Neural cell (in vitro differentiated cells): Measurements from ENCODE around the gene ARRDC2. TPM values are rescaled to one million over a fixed set of nuclear protein-coding genes. Genes with fewer than 3 reads are reported as not detected.

ENCODE experiments used
- H2AFZ ChIP-seq: fragments of 200-600, 300-800 bp; sonication (generic), shearing (Covaris generic); 2 replicates; pipeline ENCODE4 v1.6.0; 2014; ENCODE audit warnings: low read depth, mild to moderate bottlenecking, antibody characterized with exemption, low read length, moderate library complexity
- H3F3A ChIP-seq: fragments of 200-600 bp; shearing (Covaris generic); 2 replicates; pipeline ENCODE4 v1.6.1; 2016; ENCODE audit warnings: mild to moderate bottlenecking, moderate library complexity, mixed read lengths, antibody characterized with exemption, low read length; ENCODE audit not compliant: insufficient read depth, poor library complexity, severe bottlenecking
- H3K27ac ChIP-seq: fragments of 200-600, 300-800 bp; sonication (generic), shearing (Covaris generic); 2 replicates; pipeline ENCODE4 v1.5.1; 2014; ENCODE audit warnings: mild to moderate bottlenecking, low read length, moderate library complexity
- H3K27me3 ChIP-seq: fragments of 300-800, 200-600 bp; sonication (generic), shearing (Covaris generic); 2 replicates; pipeline ENCODE4 v1.6.0; 2014; ENCODE audit warnings: mild to moderate bottlenecking, low read depth, low read length, moderate library complexity; ENCODE audit not compliant: insufficient read depth
- H3K36me3 ChIP-seq: fragments of 300-800, 200-600 bp; sonication (generic), shearing (Covaris generic); 2 replicates; pipeline ENCODE4 v1.5.1; 2014; ENCODE audit warnings: mild to moderate bottlenecking, antibody characterized with exemption, low read length, moderate library complexity; ENCODE audit not compliant: insufficient read depth
- H3K4me2 ChIP-seq: fragments of 300-800, 200-600 bp; sonication (generic), shearing (Covaris generic); 2 replicates; pipeline ENCODE4 v1.6.0; 2014; ENCODE audit warnings: mild to moderate bottlenecking, low read length
- H3K4me3 ChIP-seq: fragments of 300-800, 200-600 bp; sonication (generic), shearing (Covaris generic); 2 replicates; pipeline ENCODE4 v1.5.1; 2014; ENCODE audit warnings: mild to moderate bottlenecking, low read length, moderate library complexity
- H3K79me2 ChIP-seq: fragments of 200-600 bp; shearing (Covaris generic); replicated peaks from 2 replicates; pipeline ENCODE4 v1.6.0; 2014; ENCODE audit warnings: mild to moderate bottlenecking, low read length, moderate library complexity; ENCODE audit not compliant: insufficient read depth
- H3K9ac ChIP-seq: fragments of 300-800, 200-600 bp; sonication (generic), shearing (Covaris generic); 2 replicates; pipeline ENCODE4 v1.6.1; 2016; ENCODE audit warnings: mild to moderate bottlenecking, low read length, mixed read lengths
- H3K9me2 ChIP-seq: fragments of 200-600 bp; shearing (Covaris generic); 2 replicates; pipeline ENCODE4 v1.6.1; 2016; ENCODE audit warnings: mild to moderate bottlenecking, low read length, mixed read lengths; ENCODE audit not compliant: insufficient read depth
- H3K9me3 ChIP-seq: fragments of 200-600, 300-800 bp; sonication (generic), shearing (Covaris generic); 2 replicates; pipeline ENCODE4 v1.6.1; 2016; ENCODE audit warnings: mild to moderate bottlenecking, mixed run types, low read length, moderate library complexity, mixed read lengths
- H4K20me1 ChIP-seq: fragments of 200-600 bp; shearing (Covaris generic); 2 replicates; pipeline ENCODE4 v1.6.1; 2016; ENCODE audit warnings: mild to moderate bottlenecking, mixed run types; ENCODE audit not compliant: insufficient read depth
- CTCF ChIP-seq: fragments of 450-650 bp; IDR thresholded peaks from 2 replicates; pipeline ENCODE4 v1.5.1; 2014; ENCODE audit warnings: antibody characterized with exemption, mild to moderate bottlenecking, moderate library complexity; ENCODE audit not compliant: poor library complexity, severe bottlenecking
- EP300 ChIP-seq: fragments of 450-650 bp; conservative IDR thresholded peaks from 2 replicates; pipeline ENCODE4 v1.6.1; 2014; ENCODE audit warnings: antibody characterized with exemption, mild to moderate bottlenecking, moderate library complexity; ENCODE audit not compliant: poor library complexity, severe bottlenecking
- EZH2 ChIP-seq: fragments of 200-600, 300-800 bp; shearing (Covaris generic), sonication (generic); IDR thresholded peaks from 2 replicates; pipeline ENCODE4 v1.6.1; 2014; ENCODE audit warnings: antibody characterized with exemption, low read length, borderline replicate concordance, mild to moderate bottlenecking; ENCODE audit not compliant: insufficient read depth, poor library complexity, severe bottlenecking
- MXI1 ChIP-seq: fragments of 450-650 bp; conservative IDR thresholded peaks from 2 replicates; pipeline ENCODE4 v1.6.1; 2014; ENCODE audit warnings: antibody characterized with exemption, mild to moderate bottlenecking; ENCODE audit not compliant: poor library complexity, severe bottlenecking
- POLR2AphosphoS5 ChIP-seq: IDR thresholded peaks from 2 replicates; pipeline ENCODE4 v1.6.1; 2012
- RAD21 ChIP-seq: fragments of 450-650 bp; conservative IDR thresholded peaks from 2 replicates; pipeline ENCODE4 v1.6.1; 2014; ENCODE audit warnings: antibody characterized with exemption, mild to moderate bottlenecking, moderate library complexity
- SMC3 ChIP-seq: fragments of 450-650 bp; conservative IDR thresholded peaks from 2 replicates; pipeline ENCODE4 v1.6.1; 2014; ENCODE audit warnings: antibody characterized with exemption, mild to moderate bottlenecking, moderate library complexity; ENCODE audit not compliant: poor library complexity
- TAF1 ChIP-seq: IDR thresholded peaks from 2 replicates; pipeline ENCODE4 v1.6.1; 2012; ENCODE audit warnings: low read depth
- polyA plus RNA-seq: library from polyadenylated mRNA; depleted of rRNA; stranded (reverse); fragments of >200 nt; gene quantifications from 2 replicates; pipeline ENCODE4 v1.2.3, GENCODE V29; 2014
- TF ChIP-seq, protein P1 (sequence below): IDR thresholded peaks from 2 replicates; pipeline ENCODE4 v1.6.1; 2012; ENCODE audit warnings: borderline replicate concordance

Gene ARRDC2
- polyA plus RNA-seq, 1 donor from 2014 or later: 3.6 TPM

DNA sequence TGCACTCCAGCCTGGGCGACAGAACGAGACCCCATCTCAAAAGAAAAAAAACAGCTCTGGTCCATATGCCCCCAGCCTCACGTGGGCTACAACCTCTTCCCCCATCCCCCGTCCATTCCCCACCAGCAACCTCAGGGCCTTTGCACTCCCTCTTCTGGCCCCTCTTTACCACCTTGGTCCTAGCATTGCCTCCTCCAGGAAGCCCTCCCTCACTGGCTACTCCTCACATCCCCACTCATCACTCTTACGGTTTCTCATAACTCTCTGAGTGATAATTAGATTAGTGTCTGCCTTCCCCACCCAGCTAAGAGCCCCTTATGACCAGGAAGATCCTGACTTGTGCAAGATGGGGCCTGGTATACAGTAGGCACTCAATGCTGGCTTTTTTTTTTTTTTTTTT, 48.0 kb downstream of the ARRDC2 start:
- TF ChIP-seq MXI1: no peak
- no peak for TF ChIP-seq CTCF
- no peak for TF ChIP-seq TAF1
- no peak for TF ChIP-seq RAD21
- TF ChIP-seq SMC3: no peak
- TF ChIP-seq EZH2: no peak
- TF ChIP-seq EP300: no peak
- TF ChIP-seq POLR2AphosphoS5: no peak
- TF ChIP-seq, protein P1, sequence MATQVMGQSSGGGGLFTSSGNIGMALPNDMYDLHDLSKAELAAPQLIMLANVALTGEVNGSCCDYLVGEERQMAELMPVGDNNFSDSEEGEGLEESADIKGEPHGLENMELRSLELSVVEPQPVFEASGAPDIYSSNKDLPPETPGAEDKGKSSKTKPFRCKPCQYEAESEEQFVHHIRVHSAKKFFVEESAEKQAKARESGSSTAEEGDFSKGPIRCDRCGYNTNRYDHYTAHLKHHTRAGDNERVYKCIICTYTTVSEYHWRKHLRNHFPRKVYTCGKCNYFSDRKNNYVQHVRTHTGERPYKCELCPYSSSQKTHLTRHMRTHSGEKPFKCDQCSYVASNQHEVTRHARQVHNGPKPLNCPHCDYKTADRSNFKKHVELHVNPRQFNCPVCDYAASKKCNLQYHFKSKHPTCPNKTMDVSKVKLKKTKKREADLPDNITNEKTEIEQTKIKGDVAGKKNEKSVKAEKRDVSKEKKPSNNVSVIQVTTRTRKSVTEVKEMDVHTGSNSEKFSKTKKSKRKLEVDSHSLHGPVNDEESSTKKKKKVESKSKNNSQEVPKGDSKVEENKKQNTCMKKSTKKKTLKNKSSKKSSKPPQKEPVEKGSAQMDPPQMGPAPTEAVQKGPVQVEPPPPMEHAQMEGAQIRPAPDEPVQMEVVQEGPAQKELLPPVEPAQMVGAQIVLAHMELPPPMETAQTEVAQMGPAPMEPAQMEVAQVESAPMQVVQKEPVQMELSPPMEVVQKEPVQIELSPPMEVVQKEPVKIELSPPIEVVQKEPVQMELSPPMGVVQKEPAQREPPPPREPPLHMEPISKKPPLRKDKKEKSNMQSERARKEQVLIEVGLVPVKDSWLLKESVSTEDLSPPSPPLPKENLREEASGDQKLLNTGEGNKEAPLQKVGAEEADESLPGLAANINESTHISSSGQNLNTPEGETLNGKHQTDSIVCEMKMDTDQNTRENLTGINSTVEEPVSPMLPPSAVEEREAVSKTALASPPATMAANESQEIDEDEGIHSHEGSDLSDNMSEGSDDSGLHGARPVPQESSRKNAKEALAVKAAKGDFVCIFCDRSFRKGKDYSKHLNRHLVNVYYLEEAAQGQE: no peak
- no peaks in the 10 kb centered on the region for H3F3A ChIP-seq
- no peak overlapping the region for H3K4me3 ChIP-seq
- no peaks in the 10 kb centered on the region for H3K9me2 ChIP-seq
- H3K27ac ChIP-seq: no peak overlapping the region
- H3K36me3 ChIP-seq: no peaks in the 10 kb centered on the region
- no peak overlapping the region for H3K4me2 ChIP-seq
- no peaks in the 10 kb centered on the region for H3K79me2 ChIP-seq
- H4K20me1 ChIP-seq: no peaks in the 10 kb centered on the region
- no peak overlapping the region for H2AFZ ChIP-seq
- no peaks in the 10 kb centered on the region for H3K27me3 ChIP-seq
- H3K9me3 ChIP-seq: no peaks in the 10 kb centered on the region
- H3K9ac ChIP-seq: no peak overlapping the region

- Histone ChIP-seq H3K9me3 (no peaks in the 10 kb centered on the region), H3K27ac (no peak overlapping the region), H3K36me3 (no peaks in the 10 kb centered on the region), H3K79me2 (no peaks in the 10 kb centered on the region), H3K9ac (no peak overlapping the region), H3F3A (no peaks in the 10 kb centered on the region), H3K4me3 (no peak overlapping the region), H3K4me2 (no peak overlapping the region), H4K20me1 (no peaks in the 10 kb centered on the region), H3K9me2 (no peaks in the 10 kb centered on the region), H2AFZ (no peak overlapping the region), H3K27me3 (no peaks in the 10 kb centered on the region)
- no peak for TF ChIP-seq RAD21
- TF ChIP-seq EP300: no peak
Measured at GRCh38 chr19:18057557-18057956, 49.6 kb downstream of the ARRDC2 start.
